ENCODE data around the gene TSC22D2. TPM values are rescaled to one million over a fixed set of nuclear protein-coding genes. Genes with fewer than 3 reads are reported as not detected.

Gene TSC22D2
- polyA plus RNA-seq, 1 donor from 2014 or later = 15.3 TPM

DNA sequence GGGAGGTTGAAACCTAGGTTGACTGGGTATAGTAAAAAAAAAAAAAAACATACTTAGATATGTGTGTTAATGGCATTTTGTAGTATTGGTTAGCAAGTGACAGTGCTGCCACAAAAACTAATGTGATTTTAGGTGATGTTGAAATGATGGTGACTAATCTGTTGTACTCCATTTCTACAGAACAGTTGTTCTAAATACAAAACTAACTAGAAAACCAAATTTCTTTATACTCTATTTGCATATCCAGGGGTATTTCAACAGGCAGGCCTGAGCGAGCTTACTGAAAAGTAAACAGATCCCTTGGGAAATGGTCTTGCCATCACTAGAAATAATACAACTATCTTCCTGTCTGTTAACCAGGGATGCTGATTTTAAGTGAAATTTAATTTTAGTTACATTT, 20.5 kb downstream of the TSC22D2 start:
- Histone ChIP-seq H4K20me1 (ENCODE audit: insufficient read depth) (no peaks in the 10 kb centered on the region), H2AFZ (ENCODE audit: low read depth, low read length) (no peak overlapping the region), H3K9me3 (ENCODE audit: low read length) (no peaks in the 10 kb centered on the region), H3K79me2 (replicated peaks; ENCODE audit: insufficient read depth, low read length) (peaks cover 39% of the 10 kb centered on the region), H3K9ac (ENCODE audit: low read length) (no peak overlapping the region), H3K27ac (ENCODE audit: low read length) (no peak overlapping the region), H3K27me3 (ENCODE audit: insufficient read depth, low read depth, low read length) (no peaks in the 10 kb centered on the region), H3K9me2 (ENCODE audit: insufficient read depth, low read length) (no peaks in the 10 kb centered on the region), H3K4me3 (ENCODE audit: low read length) (no peak overlapping the region), H3F3A (ENCODE audit: insufficient read depth, low read length, poor library complexity, severe bottlenecking) (no peaks in the 10 kb centered on the region), H3K36me3 (ENCODE audit: insufficient read depth, low read length) (no peaks in the 10 kb centered on the region), H3K4me2 (ENCODE audit: low read length) (no peak overlapping the region)
- TF ChIP-seq EZH2 (IDR thresholded peaks at IDR 0.05; ENCODE audit: borderline replicate concordance, insufficient read depth, low read length, poor library complexity, severe bottlenecking) (no peak), TAF1 (IDR thresholded peaks at IDR 0.05; ENCODE audit: low read depth) (no peak), POLR2AphosphoS5 (IDR thresholded peaks at IDR 0.05) (no peak)
- TF ChIP-seq, protein P1, sequence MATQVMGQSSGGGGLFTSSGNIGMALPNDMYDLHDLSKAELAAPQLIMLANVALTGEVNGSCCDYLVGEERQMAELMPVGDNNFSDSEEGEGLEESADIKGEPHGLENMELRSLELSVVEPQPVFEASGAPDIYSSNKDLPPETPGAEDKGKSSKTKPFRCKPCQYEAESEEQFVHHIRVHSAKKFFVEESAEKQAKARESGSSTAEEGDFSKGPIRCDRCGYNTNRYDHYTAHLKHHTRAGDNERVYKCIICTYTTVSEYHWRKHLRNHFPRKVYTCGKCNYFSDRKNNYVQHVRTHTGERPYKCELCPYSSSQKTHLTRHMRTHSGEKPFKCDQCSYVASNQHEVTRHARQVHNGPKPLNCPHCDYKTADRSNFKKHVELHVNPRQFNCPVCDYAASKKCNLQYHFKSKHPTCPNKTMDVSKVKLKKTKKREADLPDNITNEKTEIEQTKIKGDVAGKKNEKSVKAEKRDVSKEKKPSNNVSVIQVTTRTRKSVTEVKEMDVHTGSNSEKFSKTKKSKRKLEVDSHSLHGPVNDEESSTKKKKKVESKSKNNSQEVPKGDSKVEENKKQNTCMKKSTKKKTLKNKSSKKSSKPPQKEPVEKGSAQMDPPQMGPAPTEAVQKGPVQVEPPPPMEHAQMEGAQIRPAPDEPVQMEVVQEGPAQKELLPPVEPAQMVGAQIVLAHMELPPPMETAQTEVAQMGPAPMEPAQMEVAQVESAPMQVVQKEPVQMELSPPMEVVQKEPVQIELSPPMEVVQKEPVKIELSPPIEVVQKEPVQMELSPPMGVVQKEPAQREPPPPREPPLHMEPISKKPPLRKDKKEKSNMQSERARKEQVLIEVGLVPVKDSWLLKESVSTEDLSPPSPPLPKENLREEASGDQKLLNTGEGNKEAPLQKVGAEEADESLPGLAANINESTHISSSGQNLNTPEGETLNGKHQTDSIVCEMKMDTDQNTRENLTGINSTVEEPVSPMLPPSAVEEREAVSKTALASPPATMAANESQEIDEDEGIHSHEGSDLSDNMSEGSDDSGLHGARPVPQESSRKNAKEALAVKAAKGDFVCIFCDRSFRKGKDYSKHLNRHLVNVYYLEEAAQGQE (IDR thresholded peaks at IDR 0.05; ENCODE audit: borderline replicate concordance) = no peak

DNA sequence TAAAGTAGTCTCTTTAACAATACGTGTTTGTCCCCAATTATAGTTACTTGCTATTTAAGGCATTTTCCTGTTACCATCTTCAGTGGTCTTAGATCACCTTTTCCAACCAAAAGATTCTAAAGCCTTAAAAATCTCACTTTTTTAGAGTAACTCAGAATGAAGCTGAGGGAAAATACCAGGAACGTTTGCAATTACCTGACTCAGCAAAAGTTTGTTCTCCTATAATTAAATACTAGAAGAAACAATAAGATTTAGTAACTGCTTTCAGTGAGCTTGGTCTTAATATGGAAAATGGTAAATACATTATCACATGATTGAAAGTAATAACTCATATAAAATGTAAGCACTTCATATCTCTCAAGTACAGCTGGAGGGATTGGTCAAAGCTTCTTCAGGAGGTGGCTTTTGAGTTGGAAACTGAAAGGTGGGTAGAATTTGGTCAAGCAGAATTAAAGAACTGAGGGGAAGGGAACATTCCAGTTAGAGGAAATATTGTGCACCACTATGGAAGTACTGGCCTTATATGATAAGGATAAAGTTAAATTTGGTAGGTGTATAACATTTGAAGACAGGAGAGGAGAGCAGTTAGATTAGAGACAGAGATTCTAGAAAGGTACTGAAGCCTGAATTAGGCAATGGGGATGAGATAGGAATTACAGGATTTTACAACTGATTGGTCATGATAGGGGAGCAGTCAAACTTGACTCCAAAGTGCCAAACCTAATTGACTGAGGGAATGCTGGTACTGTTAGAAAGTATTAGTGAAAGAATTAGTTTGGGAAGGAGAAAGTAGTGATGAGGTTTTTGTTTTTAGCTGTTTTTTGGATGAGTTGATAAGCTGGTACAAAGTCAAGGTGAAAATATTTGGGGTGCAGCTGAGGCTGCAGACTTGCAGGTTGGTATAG, 21.9 kb downstream of the TSC22D2 start:
- Histone ChIP-seq H3K27ac (ENCODE audit: low read length) (no peak overlapping the region), H3K9ac (ENCODE audit: low read length) (no peak overlapping the region), H3K79me2 (replicated peaks; ENCODE audit: insufficient read depth, low read length) (peaks cover 31% of the 10 kb centered on the region), H3K9me2 (ENCODE audit: insufficient read depth, low read length) (no peaks in the 10 kb centered on the region), H3K9me3 (ENCODE audit: low read length) (no peaks in the 10 kb centered on the region), H4K20me1 (ENCODE audit: insufficient read depth) (no peaks in the 10 kb centered on the region), H2AFZ (ENCODE audit: low read depth, low read length) (no peak overlapping the region), H3F3A (ENCODE audit: insufficient read depth, low read length, poor library complexity, severe bottlenecking) (no peaks in the 10 kb centered on the region), H3K27me3 (ENCODE audit: insufficient read depth, low read depth, low read length) (no peaks in the 10 kb centered on the region), H3K4me3 (ENCODE audit: low read length) (no peak overlapping the region), H3K36me3 (ENCODE audit: insufficient read depth, low read length) (no peaks in the 10 kb centered on the region), H3K4me2 (ENCODE audit: low read length) (no peak overlapping the region)
- TF ChIP-seq, protein P1 (IDR thresholded peaks at IDR 0.05; ENCODE audit: borderline replicate concordance) = no peak
- TF ChIP-seq SMC3 (conservative IDR thresholded peaks at IDR 0.05; ENCODE audit: poor library complexity) = no peak
- TF ChIP-seq TAF1 (IDR thresholded peaks at IDR 0.05; ENCODE audit: low read depth) = no peak
- TF ChIP-seq, protein P2, sequence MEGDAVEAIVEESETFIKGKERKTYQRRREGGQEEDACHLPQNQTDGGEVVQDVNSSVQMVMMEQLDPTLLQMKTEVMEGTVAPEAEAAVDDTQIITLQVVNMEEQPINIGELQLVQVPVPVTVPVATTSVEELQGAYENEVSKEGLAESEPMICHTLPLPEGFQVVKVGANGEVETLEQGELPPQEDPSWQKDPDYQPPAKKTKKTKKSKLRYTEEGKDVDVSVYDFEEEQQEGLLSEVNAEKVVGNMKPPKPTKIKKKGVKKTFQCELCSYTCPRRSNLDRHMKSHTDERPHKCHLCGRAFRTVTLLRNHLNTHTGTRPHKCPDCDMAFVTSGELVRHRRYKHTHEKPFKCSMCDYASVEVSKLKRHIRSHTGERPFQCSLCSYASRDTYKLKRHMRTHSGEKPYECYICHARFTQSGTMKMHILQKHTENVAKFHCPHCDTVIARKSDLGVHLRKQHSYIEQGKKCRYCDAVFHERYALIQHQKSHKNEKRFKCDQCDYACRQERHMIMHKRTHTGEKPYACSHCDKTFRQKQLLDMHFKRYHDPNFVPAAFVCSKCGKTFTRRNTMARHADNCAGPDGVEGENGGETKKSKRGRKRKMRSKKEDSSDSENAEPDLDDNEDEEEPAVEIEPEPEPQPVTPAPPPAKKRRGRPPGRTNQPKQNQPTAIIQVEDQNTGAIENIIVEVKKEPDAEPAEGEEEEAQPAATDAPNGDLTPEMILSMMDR (IDR thresholded peaks at IDR 0.05; ENCODE audit: poor library complexity, severe bottlenecking) = no peak
- TF ChIP-seq POLR2AphosphoS5 (IDR thresholded peaks at IDR 0.05) = no peak
- TF ChIP-seq RAD21 (conservative IDR thresholded peaks at IDR 0.05) = no peak
- no peak for TF ChIP-seq EP300 (conservative IDR thresholded peaks at IDR 0.05; ENCODE audit: poor library complexity, severe bottlenecking)
- TF ChIP-seq MXI1 (conservative IDR thresholded peaks at IDR 0.05; ENCODE audit: poor library complexity, severe bottlenecking) = no peak
- no peak for TF ChIP-seq EZH2 (IDR thresholded peaks at IDR 0.05; ENCODE audit: borderline replicate concordance, insufficient read depth, low read length, poor library complexity, severe bottlenecking)
